ENCODE data around the gene ZNF839. TPM values are rescaled to one million over a fixed set of nuclear protein-coding genes. Genes with fewer than 3 reads are reported as not detected.

ZNF839 gene
- total RNA-seq, 1 experiment from 2014 or later: 10.8 TPM

DNA sequence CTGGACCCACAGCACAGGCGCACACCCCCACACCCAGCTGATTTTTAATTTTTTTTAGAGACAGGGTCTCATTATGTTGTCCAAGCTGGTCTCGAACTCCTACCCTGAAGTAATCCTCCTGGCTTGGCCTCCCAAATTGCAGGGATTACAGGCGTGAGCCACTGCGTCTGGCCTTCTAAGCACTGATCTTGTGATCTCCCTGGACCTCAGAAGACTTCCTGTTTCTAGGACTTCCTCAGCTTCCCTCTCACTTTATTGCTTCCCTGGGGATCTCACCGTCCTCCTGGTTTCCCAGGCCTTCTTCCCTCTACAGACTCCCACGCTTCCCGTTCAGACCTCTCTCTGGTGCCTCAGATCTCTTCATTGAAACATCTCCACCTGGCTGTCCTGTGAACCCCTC lies 13.8 kb downstream of the ZNF839 start:
- Histone ChIP-seq H3K4me3 (ENCODE audit: low read depth in 2 of 2, low read length in 2 of 2) (no peak overlapping the region), H3K27ac (ENCODE audit: low read length) (no peak overlapping the region), H3K36me3 (ENCODE audit: control insufficient read depth, insufficient read depth, low read length) (peaks cover 2% of the 10 kb centered on the region; the same call in 1 of the 2 replicates), H3K4me1 (ENCODE audit: control insufficient read depth, insufficient read depth, low read length) (no peaks in the 10 kb centered on the region), H3K9me3 (ENCODE audit: control insufficient read depth, insufficient read depth, low read depth, low read length) (no peaks in the 10 kb centered on the region), H3K27me3 (ENCODE audit: control insufficient read depth, insufficient read depth, low read length) (no peaks in the 10 kb centered on the region)
- in situ Hi-C loops (cut with HindIII; ENCODE audit: low pct_unique_long_range_greater_than_20kb, low sequenced_read_pairs) (no loop called here), intact Hi-C loops (cut with micrococcal nuclease; ENCODE audit: unreplicated experiment) (no loop called here)
- BruUV-seq (replicated peaks): no TSS peak
- CTCF ChIA-PET: no interaction called here
- no peak for ATAC-seq
- no peak for DNase-seq (ENCODE audit: low read depth, low spot score)
- POLR2A ChIA-PET: no interaction called here
- TF ChIP-seq, protein P1, sequence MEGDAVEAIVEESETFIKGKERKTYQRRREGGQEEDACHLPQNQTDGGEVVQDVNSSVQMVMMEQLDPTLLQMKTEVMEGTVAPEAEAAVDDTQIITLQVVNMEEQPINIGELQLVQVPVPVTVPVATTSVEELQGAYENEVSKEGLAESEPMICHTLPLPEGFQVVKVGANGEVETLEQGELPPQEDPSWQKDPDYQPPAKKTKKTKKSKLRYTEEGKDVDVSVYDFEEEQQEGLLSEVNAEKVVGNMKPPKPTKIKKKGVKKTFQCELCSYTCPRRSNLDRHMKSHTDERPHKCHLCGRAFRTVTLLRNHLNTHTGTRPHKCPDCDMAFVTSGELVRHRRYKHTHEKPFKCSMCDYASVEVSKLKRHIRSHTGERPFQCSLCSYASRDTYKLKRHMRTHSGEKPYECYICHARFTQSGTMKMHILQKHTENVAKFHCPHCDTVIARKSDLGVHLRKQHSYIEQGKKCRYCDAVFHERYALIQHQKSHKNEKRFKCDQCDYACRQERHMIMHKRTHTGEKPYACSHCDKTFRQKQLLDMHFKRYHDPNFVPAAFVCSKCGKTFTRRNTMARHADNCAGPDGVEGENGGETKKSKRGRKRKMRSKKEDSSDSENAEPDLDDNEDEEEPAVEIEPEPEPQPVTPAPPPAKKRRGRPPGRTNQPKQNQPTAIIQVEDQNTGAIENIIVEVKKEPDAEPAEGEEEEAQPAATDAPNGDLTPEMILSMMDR (IDR thresholded peaks at IDR 0.05): no peak
- TF ChIP-seq REST (IDR thresholded peaks at IDR 0.05; ENCODE audit: insufficient read depth in 1 of 2, low read depth in 2 of 2, low read length in 1 of 2) (no peak), SIN3A (IDR thresholded peaks at IDR 0.05; ENCODE audit: borderline replicate concordance, insufficient read depth, low read depth, low read length) (no peak), TCF7L2 (IDR thresholded peaks at IDR 0.05; ENCODE audit: low read depth, low read length) (no peak), POLR2AphosphoS5 (IDR thresholded peaks at IDR 0.05; ENCODE audit: low read depth, low read length) (no peak)

- ChIA-PET POLR2A (no interaction called here), CTCF (no interaction called here)
- no peak overlapping the region for H3K4me3 ChIP-seq (ENCODE audit: low read depth in 2 of 2, low read length in 2 of 2)
- H3K9me3 ChIP-seq (ENCODE audit: control insufficient read depth, insufficient read depth, low read depth, low read length): no peaks in the 10 kb centered on the region
- DNase-seq (ENCODE audit: low read depth, low spot score): no peak
- in situ Hi-C loops (cut with HindIII; ENCODE audit: low pct_unique_long_range_greater_than_20kb, low sequenced_read_pairs) (no loop called here), intact Hi-C loops (cut with micrococcal nuclease; ENCODE audit: unreplicated experiment) (no loop called here)
- TF ChIP-seq POLR2AphosphoS5 (IDR thresholded peaks at IDR 0.05; ENCODE audit: low read depth, low read length) (no peak), TCF7L2 (IDR thresholded peaks at IDR 0.05; ENCODE audit: low read depth, low read length) (no peak), SIN3A (IDR thresholded peaks at IDR 0.05; ENCODE audit: borderline replicate concordance, insufficient read depth, low read depth, low read length) (no peak), REST (IDR thresholded peaks at IDR 0.05; ENCODE audit: insufficient read depth in 1 of 2, low read depth in 2 of 2, low read length in 1 of 2) (no peak)
- TF ChIP-seq, protein P1 (IDR thresholded peaks at IDR 0.05): no peak
- H3K27me3 ChIP-seq (ENCODE audit: control insufficient read depth, insufficient read depth, low read length): no peaks in the 10 kb centered on the region
- H3K27ac ChIP-seq (ENCODE audit: low read length): no peak overlapping the region
- no TSS peak for BruUV-seq (replicated peaks)
- ATAC-seq: no peak
- peaks cover 2% of the 10 kb centered on the region; the same call in 1 of the 2 replicates for H3K36me3 ChIP-seq (ENCODE audit: control insufficient read depth, insufficient read depth, low read length)
- H3K4me1 ChIP-seq (ENCODE audit: control insufficient read depth, insufficient read depth, low read length): no peaks in the 10 kb centered on the region
Measured at GRCh38 chr14:102333795-102334705, 14.5 kb downstream of the ZNF839 start.

All from Panc1 (cell line).